GM12892 (cell line): ENCODE data around the gene SPZ1.
"Not testable (repeated sequence)": the region's sequence is repeated elsewhere in the genome, so short reads cannot be mapped to it uniquely, and the experiment has no call there.

Experiments
- POLR2AphosphoS5 ChIP-seq: IDR thresholded peaks from 2 replicates; pipeline ENCODE4 v1.6.1; 2011; ENCODE audit warnings: low read depth, low read length, control low read depth
- TAF1 ChIP-seq: IDR thresholded peaks from 2 replicates; pipeline ENCODE4 v1.6.1; 2011; ENCODE audit warnings: low read depth, mild to moderate bottlenecking, control low read depth, low read length, borderline replicate concordance

DNA sequence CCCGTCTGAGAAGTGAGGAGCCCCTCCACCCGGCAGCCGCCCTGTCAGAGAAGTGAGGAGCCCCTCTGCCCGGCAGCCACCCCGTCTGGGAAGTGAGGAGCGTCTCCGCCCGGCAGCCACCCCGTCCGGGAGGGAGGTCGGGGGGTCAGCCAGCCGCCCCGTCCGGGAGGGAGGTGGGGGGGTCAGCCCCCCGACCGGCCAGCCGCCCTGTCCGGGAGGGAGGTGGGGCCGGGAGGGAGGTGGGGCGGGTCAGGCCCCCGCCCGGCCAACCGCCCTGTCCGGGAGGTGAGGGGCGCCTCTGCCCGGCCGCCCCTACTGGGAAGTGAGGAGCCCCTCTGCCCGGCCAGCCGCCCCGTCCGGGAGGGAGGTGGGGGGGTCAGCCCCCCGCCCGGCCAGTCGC lies 18.5 kb upstream of the SPZ1 start:
- not testable (repeated sequence) for TF ChIP-seq TAF1, POLR2AphosphoS5
